ENCODE data around the gene ASTN1.

Gene ASTN1

GRCh38 chr1:177165069-177165439 lies 542 bp upstream of the ASTN1 start:
- H3K4me3 ChIP-seq (ENCODE audit: low read depth, low read length), result peak overlapping the region; percentile 73

- H3K4me3 ChIP-seq (ENCODE audit: low read depth, low read length), result peak overlapping the region; percentile 73
These were observed 600 bp downstream of the ASTN1 start for GRCh38 chr1:177163844-177164379.

- no peak overlapping the region for H3K4me3 ChIP-seq (ENCODE audit: low read depth, low read length)
These were observed 2.3 kb downstream of the ASTN1 start for GRCh38 chr1:177162243-177162642.

GRCh38 chr1:177146499-177146898 lies 18.0 kb downstream of the ASTN1 start:
- no peak overlapping the region for H3K4me3 ChIP-seq (ENCODE audit: low read depth, low read length)

- no peak overlapping the region for H3K4me3 ChIP-seq (ENCODE audit: low read depth, low read length)
These were observed 19.1 kb downstream of the ASTN1 start for GRCh38 chr1:177145106-177146070.

- H3K4me3 ChIP-seq (ENCODE audit: low read depth, low read length), result no peak overlapping the region
These were observed 21.7 kb downstream of the ASTN1 start for GRCh38 chr1:177142791-177143271.

GRCh38 chr1:177142010-177142409 lies 22.5 kb downstream of the ASTN1 start:
- H3K4me3 ChIP-seq (ENCODE audit: low read depth, low read length), result no peak overlapping the region

GRCh38 chr1:177138347-177138746 lies 26.2 kb downstream of the ASTN1 start:
- no peak overlapping the region for H3K4me3 ChIP-seq (ENCODE audit: low read depth, low read length)

GRCh38 chr1:177137814-177138213 lies 26.7 kb downstream of the ASTN1 start:
- H3K4me3 ChIP-seq (ENCODE audit: low read depth, low read length), result no peak overlapping the region

GRCh38 chr1:177135250-177135649 lies 29.3 kb downstream of the ASTN1 start:
- no peak overlapping the region for H3K4me3 ChIP-seq (ENCODE audit: low read depth, low read length)

GRCh38 chr1:177133977-177134538 lies 30.5 kb downstream of the ASTN1 start:
- H3K4me3 ChIP-seq (ENCODE audit: low read depth, low read length), result no peak overlapping the region

GRCh38 chr1:177132141-177132540 lies 32.4 kb downstream of the ASTN1 start:
- H3K4me3 ChIP-seq (ENCODE audit: low read depth, low read length), result no peak overlapping the region

GRCh38 chr1:177131723-177132122 lies 32.8 kb downstream of the ASTN1 start:
- H3K4me3 ChIP-seq (ENCODE audit: low read depth, low read length), result no peak overlapping the region

GRCh38 chr1:177130451-177130945 lies 34.0 kb downstream of the ASTN1 start:
- H3K4me3 ChIP-seq (ENCODE audit: low read depth, low read length), result no peak overlapping the region

GRCh38 chr1:177128665-177129281 lies 35.7 kb downstream of the ASTN1 start:
- no peak overlapping the region for H3K4me3 ChIP-seq (ENCODE audit: low read depth, low read length)

- no peak overlapping the region for H3K4me3 ChIP-seq (ENCODE audit: low read depth, low read length)
These were observed 38.2 kb downstream of the ASTN1 start for GRCh38 chr1:177126267-177126666.

- no peak overlapping the region for H3K4me3 ChIP-seq (ENCODE audit: low read depth, low read length)
These were observed 39.8 kb downstream of the ASTN1 start for GRCh38 chr1:177124577-177125278.

GRCh38 chr1:177122461-177123251 lies 41.9 kb downstream of the ASTN1 start:
- no peak overlapping the region for H3K4me3 ChIP-seq (ENCODE audit: low read depth, low read length)

GRCh38 chr1:177119311-177119710 lies 45.2 kb downstream of the ASTN1 start:
- H3K4me3 ChIP-seq (ENCODE audit: low read depth, low read length), result no peak overlapping the region

GRCh38 chr1:177118901-177119300 lies 45.6 kb downstream of the ASTN1 start:
- H3K4me3 ChIP-seq (ENCODE audit: low read depth, low read length), result no peak overlapping the region
